ENCODE measurements around the gene DICER1.

GRCh38 chr14:95167177-95167576, 9.8 kb upstream of the DICER1 start:
- no peak for TF ChIP-seq CTCF (IDR thresholded peaks at IDR 0.05)
- TF ChIP-seq POLR2A (IDR thresholded peaks at IDR 0.05), result no peak
